ENCODE data around the gene SLC29A3.
"Not testable (repeated sequence)": the region's sequence is repeated elsewhere in the genome, so short reads cannot be mapped to it uniquely, and the experiment has no call there.

The SLC29A3 gene

GRCh38 chr10:71319042-71319799 is at the start of gene SLC29A3:
Gene SLC29A3 (plus strand): TSS chr10:71319259. CDS start chr10:71319310, 51 bp downstream.
- peak; percentile 64 for DNase-seq

GRCh38 chr10:71269301-71270288 is 49.5 kb upstream of the SLC29A3 start:
- DNase-seq = no peak

GRCh38 chr10:71270301-71271220 is 48.5 kb upstream of the SLC29A3 start:
- DNase-seq = peak; percentile 27

GRCh38 chr10:71271662-71272055 is 47.4 kb upstream of the SLC29A3 start:
- DNase-seq = no peak

- DNase-seq = no peak
These were observed 46.8 kb upstream of the SLC29A3 start for GRCh38 chr10:71272056-71272771.

- not testable (repeated sequence) for DNase-seq
These were observed 46.1 kb upstream of the SLC29A3 start for GRCh38 chr10:71272974-71273373.

GRCh38 chr10:71273506-71273905 is 45.6 kb upstream of the SLC29A3 start:
- no peak for DNase-seq

GRCh38 chr10:71274901-71275796 is 43.9 kb upstream of the SLC29A3 start:
- no peak for DNase-seq

- DNase-seq = peak; percentile 10
These were observed 42.2 kb upstream of the SLC29A3 start for GRCh38 chr10:71276873-71277272.

GRCh38 chr10:71277914-71278665 is 41.0 kb upstream of the SLC29A3 start:
- no peak for DNase-seq

GRCh38 chr10:71278691-71279588 is 40.1 kb upstream of the SLC29A3 start:
- DNase-seq = no peak

GRCh38 chr10:71279590-71280170 is 39.4 kb upstream of the SLC29A3 start:
- no peak for DNase-seq

GRCh38 chr10:71280216-71280615 is 38.8 kb upstream of the SLC29A3 start:
- DNase-seq = no peak

GRCh38 chr10:71280825-71281224 is 38.2 kb upstream of the SLC29A3 start:
- no peak for DNase-seq

GRCh38 chr10:71281646-71282322 is 37.3 kb upstream of the SLC29A3 start:
- DNase-seq = no peak

GRCh38 chr10:71282323-71282680 is 36.8 kb upstream of the SLC29A3 start:
- no peak for DNase-seq

- DNase-seq = no peak
These were observed 35.6 kb upstream of the SLC29A3 start for GRCh38 chr10:71283410-71283809.

GRCh38 chr10:71283876-71284275 is 35.2 kb upstream of the SLC29A3 start:
- no peak for DNase-seq
